Effector memory CD8-positive, alpha-beta T cell (primary cell): ENCODE measurements around the gene NOVA2.

ENCODE experiments used
- ATAC-seq: fragments of 150-1000 bp; cut with Tn5 transposase; replicated peaks from 2 replicates; pipeline ENCODE4 v1.10.0; 2021; ENCODE audit warnings: mild to moderate bottlenecking, moderate library complexity
- DNase-seq, 3 experiments: peaks; one replicate each; pipeline ENCODE4 v3.0.0; 2021
- H3K27ac Mint-ChIP-seq, 2 donors: one replicate each; pipeline ENCODE4 v1.8.0; 2022; ENCODE audit warnings: mild to moderate bottlenecking in 2 of 2, mixed read lengths in 2 of 2, moderate library complexity in 2 of 2
- H3K27me3 Mint-ChIP-seq, 2 donors: one replicate each; pipeline ENCODE4 v1.8.0; 2022; ENCODE audit warnings: mixed read lengths in 2 of 2
- H3K36me3 Mint-ChIP-seq: one replicate; pipeline ENCODE4 v1.8.0; 2022; ENCODE audit warnings: mild to moderate bottlenecking, moderate library complexity, mixed read lengths; ENCODE audit not compliant: insufficient read depth
- H3K4me1 Mint-ChIP-seq, 2 donors: one replicate each; pipeline ENCODE4 v1.8.0; 2022; ENCODE audit warnings: low read depth in 2 of 2, mixed read lengths in 2 of 2
- H3K4me3 Mint-ChIP-seq, 2 donors: one replicate each; pipeline ENCODE4 v1.8.0; 2022; ENCODE audit warnings: mild to moderate bottlenecking in 2 of 2, mixed read lengths in 2 of 2, moderate library complexity in 2 of 2
- H3K9me3 Mint-ChIP-seq, 2 donors: one replicate each; pipeline ENCODE4 v1.8.0; 2022; ENCODE audit warnings: mixed read lengths in 2 of 2

The NOVA2 gene

DNA sequence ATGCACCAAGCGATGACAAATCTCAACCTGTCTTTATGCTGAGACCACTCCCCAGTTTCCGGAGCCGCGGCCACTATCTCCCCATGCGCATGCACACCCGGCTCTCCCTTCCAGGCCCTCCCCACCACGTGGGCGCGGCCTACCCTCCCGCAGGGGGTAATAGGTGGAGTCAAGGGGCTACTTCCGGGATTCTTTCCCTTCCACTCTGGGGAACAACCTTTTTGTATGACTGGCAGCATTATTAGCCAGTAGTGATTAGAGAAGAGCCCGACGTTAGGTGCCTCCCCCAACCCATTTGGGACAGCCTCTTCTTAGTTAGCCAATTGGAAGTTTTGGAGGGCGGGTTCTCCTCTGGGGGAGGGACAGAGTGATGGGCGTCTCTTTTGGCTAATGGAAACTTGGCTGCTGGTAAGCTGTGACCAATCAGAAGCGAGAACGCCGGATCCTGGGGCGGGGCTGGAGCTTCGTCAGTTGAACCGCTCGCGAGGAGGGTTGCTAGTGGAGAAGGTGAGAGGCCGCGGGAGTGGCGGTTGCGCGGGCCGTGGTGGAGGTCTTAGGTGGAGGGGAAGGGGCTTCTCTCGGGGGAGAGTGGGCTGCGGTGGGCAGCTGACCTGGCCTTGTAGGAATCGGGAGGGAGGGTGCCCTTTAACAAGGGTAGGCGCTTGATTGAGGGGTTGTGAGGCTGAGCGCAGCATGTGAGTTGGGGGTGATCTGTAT, 21.5 kb upstream of the NOVA2 start, which contains the start of gene CCDC61:
TSS of gene CCDC61 (plus strand) at position 470 of the 717 bp plus-strand sequence. CDS start 7,552 bp downstream, outside the sequence.
- peak; percentile 93 for ATAC-seq
- Mint-ChIP-seq H3K27ac (no peak within 1 kb of the TSS), H3K4me1 (peaks cover 17 to 26% of the 10 kb centered on the region in 2 donors), H3K27me3 (peaks cover 14 to 15% of the 10 kb centered on the region in 2 donors), H3K4me3 (no peak within 1 kb of the TSS), H3K9me3 (no peaks in the 10 kb centered on the region), H3K36me3 (peaks cover 1% of the 10 kb centered on the region)
- peak; percentile 96 to 99 (median 96) for DNase-seq

DNA sequence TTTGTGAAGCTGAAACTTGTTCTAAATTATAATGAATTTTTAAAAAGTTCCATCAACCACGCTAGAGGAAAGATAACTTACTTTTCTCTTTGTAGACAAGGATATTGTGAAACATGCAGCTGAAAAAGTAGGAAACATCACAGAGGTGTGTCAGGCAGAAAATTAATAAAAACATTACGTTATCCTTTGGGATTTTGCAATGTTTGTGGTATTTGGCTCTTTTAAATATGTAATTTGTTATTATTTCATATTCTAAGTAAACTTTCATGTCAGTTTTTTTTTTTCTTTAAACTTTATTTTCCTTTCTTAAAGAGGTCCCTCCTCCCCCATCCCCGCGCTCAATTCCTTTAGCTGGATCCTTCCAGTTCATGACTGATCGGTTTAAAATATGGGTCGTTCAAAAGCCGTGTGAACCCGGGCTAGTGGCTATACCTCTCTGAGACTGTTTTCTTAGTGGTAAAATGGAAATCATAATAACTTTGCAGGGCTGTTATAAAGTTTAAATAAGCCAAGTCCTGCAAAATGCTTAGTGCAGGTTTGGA, 20.9 kb upstream of the NOVA2 start:
- Mint-ChIP-seq H3K4me1 (peaks cover 11 to 22% of the 10 kb centered on the region in 2 donors), H3K36me3 (no peaks in the 10 kb centered on the region), H3K27ac (no peak overlapping the region), H3K4me3 (no peak overlapping the region), H3K9me3 (no peaks in the 10 kb centered on the region), H3K27me3 (peaks cover 14% of the 10 kb centered on the region in 2 donors)
- ATAC-seq = peak; percentile 5
- no peak for DNase-seq

DNA sequence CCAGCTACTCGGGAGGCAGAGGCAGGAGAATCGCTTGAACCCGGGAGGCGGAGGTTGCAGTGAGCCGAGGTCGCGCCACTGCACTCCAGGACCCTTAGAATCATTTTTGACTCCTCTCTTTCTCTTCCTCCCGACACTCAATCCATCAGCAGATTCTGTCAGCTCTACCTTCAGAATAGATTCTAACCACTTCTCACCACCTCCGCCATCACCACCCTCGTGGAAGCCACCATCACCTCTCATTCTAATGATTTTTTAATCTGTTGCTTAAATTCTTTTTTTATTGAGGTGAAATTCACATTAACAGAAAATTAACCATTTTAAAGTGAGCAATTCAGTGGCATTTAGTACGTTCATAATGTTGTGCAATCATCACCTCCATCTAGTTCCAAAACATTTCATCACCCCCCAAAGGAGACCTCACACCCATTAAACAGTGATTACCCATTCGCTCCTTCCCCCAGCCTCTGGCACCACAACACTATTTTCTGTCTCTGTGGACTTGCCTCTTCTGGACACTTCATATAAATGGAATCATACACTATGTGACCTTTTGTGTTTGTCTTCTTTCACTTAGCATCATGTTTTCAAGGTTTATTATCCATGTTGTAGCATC, 16.6 kb upstream of the NOVA2 start:
- Mint-ChIP-seq H3K36me3 (peaks cover 3% of the 10 kb centered on the region), H3K27me3 (peaks cover 30 to 32% of the 10 kb centered on the region in 2 donors), H3K9me3 (no peaks in the 10 kb centered on the region), H3K4me1 (peaks cover 0 to 2% of the 10 kb centered on the region in 2 donors), H3K27ac (no peak overlapping the region), H3K4me3 (no peak overlapping the region)
- no peak for ATAC-seq
- DNase-seq = no peak

GRCh38 chr19:45985321-45985720, 11.7 kb upstream of the NOVA2 start:
- Mint-ChIP-seq H3K27ac (no peak overlapping the region), H3K9me3 (peaks cover 0 to 2% of the 10 kb centered on the region in 2 donors), H3K4me3 (no peak overlapping the region), H3K36me3 (peaks cover 3% of the 10 kb centered on the region), H3K4me1 (peaks cover 0 to 2% of the 10 kb centered on the region in 2 donors), H3K27me3 (peaks cover 50 to 53% of the 10 kb centered on the region in 2 donors)
- no peak for ATAC-seq
- no peak for DNase-seq

- DNase-seq (no peak), ATAC-seq (no peak)
- H3K4me1 Mint-ChIP-seq = no peaks in the 10 kb centered on the region
- no peak overlapping the region for H3K4me3 Mint-ChIP-seq
- peaks cover 56 to 63% of the 10 kb centered on the region in 2 donors for H3K27me3 Mint-ChIP-seq
- no peak overlapping the region for H3K27ac Mint-ChIP-seq
- peaks cover 0 to 2% of the 10 kb centered on the region in 2 donors for H3K9me3 Mint-ChIP-seq
- H3K36me3 Mint-ChIP-seq = no peaks in the 10 kb centered on the region
Measured at GRCh38 chr19:45981350-45981749, 7.7 kb upstream of the NOVA2 start.

GRCh38 chr19:45978156-45978555, 4.5 kb upstream of the NOVA2 start:
- no peak overlapping the region for H3K4me3 Mint-ChIP-seq
- ATAC-seq (no peak), DNase-seq (no peak)
- no peaks in the 10 kb centered on the region for H3K9me3 Mint-ChIP-seq
- H3K27ac Mint-ChIP-seq = no peak overlapping the region
- no peaks in the 10 kb centered on the region for H3K36me3 Mint-ChIP-seq
- peaks cover 67 to 87% of the 10 kb centered on the region in 2 donors for H3K27me3 Mint-ChIP-seq
- H3K4me1 Mint-ChIP-seq = no peaks in the 10 kb centered on the region

DNA sequence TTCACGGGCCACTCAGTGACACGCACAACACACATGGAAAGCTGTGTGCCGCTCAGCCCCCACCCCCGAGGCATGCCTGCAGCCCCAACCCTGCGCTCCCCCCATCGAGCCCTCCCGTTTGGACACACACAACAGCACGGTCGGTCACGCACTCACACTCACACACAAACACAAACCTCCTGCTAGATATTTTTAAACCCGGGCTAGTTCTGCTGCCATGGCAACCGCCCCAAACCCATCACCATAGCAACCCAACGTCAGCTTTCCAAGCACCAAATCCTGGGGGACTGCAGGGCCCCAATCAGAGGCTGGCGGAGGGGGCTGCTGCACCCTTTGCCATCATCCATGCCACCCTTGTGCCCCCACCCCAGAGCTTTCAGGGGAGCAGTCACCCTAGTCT, 2.5 kb upstream of the NOVA2 start:
- peaks cover 75 to 88% of the 10 kb centered on the region in 2 donors for H3K27me3 Mint-ChIP-seq
- ATAC-seq = no peak
- no peak overlapping the region for H3K27ac Mint-ChIP-seq
- H3K4me3 Mint-ChIP-seq = no peak overlapping the region
- H3K36me3 Mint-ChIP-seq = no peaks in the 10 kb centered on the region
- peaks cover 11 to 15% of the 10 kb centered on the region in 2 donors for H3K4me1 Mint-ChIP-seq
- DNase-seq = no peak
- no peaks in the 10 kb centered on the region for H3K9me3 Mint-ChIP-seq

DNA sequence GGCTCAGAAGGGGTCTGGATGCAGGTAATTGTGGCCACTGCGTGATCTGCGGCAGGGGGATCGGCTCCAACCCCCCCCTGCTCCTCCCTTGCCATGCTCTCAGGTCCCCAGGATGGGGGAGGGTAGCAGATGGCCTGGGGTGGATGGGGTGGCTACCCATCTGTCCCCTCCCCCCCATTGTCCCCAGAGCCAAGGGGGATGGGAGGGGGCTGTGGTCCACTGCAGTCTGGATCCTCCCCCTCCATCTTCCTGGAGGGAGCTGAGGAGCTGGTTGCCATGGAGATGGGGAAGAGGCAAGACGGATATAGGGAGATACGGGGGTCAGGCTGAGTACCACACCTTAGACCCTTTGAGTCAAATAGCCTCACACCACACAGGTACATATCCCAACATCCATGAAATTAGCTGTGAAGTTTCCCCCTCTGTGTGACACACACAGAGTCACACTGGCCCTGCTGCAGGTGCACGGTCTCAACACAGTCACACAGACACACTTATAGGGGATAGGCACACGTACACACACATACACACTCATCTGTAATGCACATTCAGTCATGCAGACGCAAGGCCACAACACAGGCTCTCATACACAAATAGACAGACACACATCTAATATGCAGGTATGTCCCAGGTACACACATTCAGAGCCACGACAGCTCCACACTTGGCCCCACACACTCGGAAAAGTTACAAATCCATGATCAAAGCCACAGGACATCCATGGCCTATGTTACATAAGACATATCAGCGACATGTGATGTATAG, 1.8 kb upstream of the NOVA2 start:
- H3K4me1 Mint-ChIP-seq = peaks cover 11 to 17% of the 10 kb centered on the region in 2 donors
- DNase-seq (no peak), ATAC-seq (no peak)
- no peak overlapping the region for H3K27ac Mint-ChIP-seq
- H3K4me3 Mint-ChIP-seq = no peak overlapping the region
- no peaks in the 10 kb centered on the region for H3K9me3 Mint-ChIP-seq
- H3K36me3 Mint-ChIP-seq = no peaks in the 10 kb centered on the region
- H3K27me3 Mint-ChIP-seq = peaks cover 74 to 89% of the 10 kb centered on the region in 2 donors

DNA sequence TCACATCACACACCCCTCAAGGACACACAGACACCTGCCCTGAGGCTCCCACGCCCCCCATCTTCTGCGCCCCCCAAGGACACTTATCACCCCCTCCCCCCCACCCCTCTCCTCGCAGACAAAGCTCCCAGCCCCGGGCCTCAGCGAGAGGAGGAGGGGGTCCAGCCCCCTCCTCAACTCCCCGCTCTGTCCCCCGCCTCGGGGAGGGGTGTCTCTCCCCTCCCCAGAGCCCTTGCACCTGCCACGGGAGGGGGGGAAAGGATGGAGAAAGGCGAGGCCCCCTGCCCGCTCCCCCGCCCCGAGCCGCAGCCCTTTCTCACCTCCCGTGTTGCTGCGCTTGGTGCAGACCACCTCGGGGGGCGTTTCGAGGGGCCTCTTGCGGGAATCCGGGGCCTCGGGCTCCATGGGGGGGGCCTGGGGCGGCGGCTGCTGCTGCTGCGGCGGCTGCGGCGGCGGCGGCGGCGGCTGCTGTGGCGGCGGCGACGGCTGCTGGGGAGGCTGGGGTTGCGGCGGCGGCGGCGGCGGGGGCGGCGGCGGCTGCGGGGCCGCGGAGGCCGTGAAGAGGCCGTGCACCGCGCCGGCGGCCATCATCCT, 621 bp downstream of the NOVA2 start:
- Mint-ChIP-seq H3K27ac (no peak overlapping the region), H3K4me3 (peak overlapping the region; percentile 3 to 16), H3K9me3 (no peaks in the 10 kb centered on the region), H3K4me1 (peaks cover 11 to 17% of the 10 kb centered on the region in 2 donors), H3K27me3 (peaks cover 81 to 92% of the 10 kb centered on the region in 2 donors), H3K36me3 (no peaks in the 10 kb centered on the region)
- DNase-seq (peak in 1 of 3 experiments; percentile 10), ATAC-seq (no peak)

DNA sequence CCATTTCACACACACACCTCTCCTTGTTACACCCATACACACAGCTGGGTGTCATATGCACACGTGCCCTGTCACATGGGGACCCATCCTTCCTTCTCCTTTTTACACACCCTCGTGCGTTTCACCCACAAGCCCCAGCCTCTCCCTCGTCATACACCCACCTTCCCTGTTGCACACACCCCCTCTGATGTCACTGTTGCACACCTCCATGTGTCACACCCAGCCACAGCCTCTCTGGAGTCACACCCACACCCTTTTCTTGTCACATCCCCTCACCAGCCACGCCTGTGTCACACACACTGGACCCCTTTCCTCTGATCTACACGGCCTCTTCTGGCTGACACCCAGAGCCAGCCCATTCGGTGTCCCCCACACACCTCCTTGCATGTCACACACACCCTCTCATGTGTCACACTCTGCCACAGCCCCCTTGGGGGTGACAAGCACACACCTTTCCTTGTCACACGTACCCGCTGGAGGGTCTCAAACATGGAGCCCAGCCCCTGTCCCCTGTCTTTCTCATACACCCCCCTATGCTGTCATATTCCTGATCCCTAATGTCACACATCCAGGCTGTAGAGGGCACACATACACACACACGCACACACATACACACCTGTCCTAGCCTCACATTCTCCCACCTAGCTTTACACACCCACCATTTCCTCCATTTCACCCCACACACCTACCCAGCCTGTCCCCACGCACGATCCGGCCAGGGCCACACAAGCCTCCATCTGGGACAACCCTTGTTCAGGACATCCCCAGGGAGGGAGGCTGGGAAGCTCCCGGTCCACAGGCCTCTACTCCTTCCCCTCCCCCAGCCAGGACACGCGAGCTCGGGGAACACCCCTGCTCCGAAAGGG, 1.4 kb downstream of the NOVA2 start:
- Mint-ChIP-seq H3K27me3 (peaks cover 81 to 92% of the 10 kb centered on the region in 2 donors), H3K4me3 (peak overlapping the region; percentile 3 to 18), H3K27ac (no peak overlapping the region), H3K4me1 (peaks cover 11 to 17% of the 10 kb centered on the region in 2 donors), H3K36me3 (no peaks in the 10 kb centered on the region), H3K9me3 (no peaks in the 10 kb centered on the region)
- DNase-seq (peak in 2 of 3 experiments; percentile 10 to 33), ATAC-seq (peak; percentile 80)

DNA sequence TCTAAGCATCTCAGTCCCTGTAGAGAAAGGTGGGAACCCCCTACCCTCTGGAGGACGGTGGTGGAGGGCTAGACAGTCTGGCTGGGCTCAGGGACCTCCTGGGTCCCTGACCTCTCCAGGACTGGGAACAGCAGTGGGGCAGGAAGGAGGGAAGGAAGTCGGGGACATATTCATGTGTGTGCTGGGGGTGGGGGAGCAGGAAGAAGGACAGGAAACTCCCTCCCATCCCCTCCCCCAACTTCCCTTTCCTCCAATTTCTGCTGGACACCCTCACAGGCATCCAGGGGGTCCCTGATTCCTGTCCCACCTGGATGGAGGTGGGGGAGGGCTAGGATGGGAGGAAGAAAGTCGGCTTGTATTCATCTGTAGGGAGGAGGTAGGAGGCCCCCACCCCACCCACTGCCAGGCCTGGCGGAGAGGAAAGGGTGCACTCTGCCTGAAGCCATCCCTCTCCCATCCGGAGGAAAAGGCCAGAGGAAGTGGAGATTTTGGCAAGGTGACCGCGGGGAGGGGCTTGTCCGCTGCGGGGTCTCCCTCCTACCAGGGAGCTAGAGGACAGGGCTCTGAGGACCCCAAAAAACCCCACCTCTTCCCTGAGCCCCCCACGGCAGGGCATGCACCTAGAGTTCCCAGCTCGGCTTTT, 2.3 kb downstream of the NOVA2 start:
- ATAC-seq (no peak), DNase-seq (no peak)
- no peak overlapping the region for H3K4me3 Mint-ChIP-seq
- no peak overlapping the region for H3K27ac Mint-ChIP-seq
- peaks cover 77 to 87% of the 10 kb centered on the region in 2 donors for H3K27me3 Mint-ChIP-seq
- H3K9me3 Mint-ChIP-seq = no peaks in the 10 kb centered on the region
- H3K36me3 Mint-ChIP-seq = no peaks in the 10 kb centered on the region
- H3K4me1 Mint-ChIP-seq = peaks cover 11 to 17% of the 10 kb centered on the region in 2 donors

GRCh38 chr19:45969676-45970075, 4.0 kb downstream of the NOVA2 start:
- Mint-ChIP-seq H3K9me3 (no peaks in the 10 kb centered on the region), H3K27ac (no peak overlapping the region), H3K27me3 (peaks cover 71 to 82% of the 10 kb centered on the region in 2 donors), H3K36me3 (no peaks in the 10 kb centered on the region), H3K4me1 (peaks cover 11 to 17% of the 10 kb centered on the region in 2 donors), H3K4me3 (no peak overlapping the region)
- ATAC-seq (no peak), DNase-seq (no peak)
